ENCODE results near the gene PRR12.

DNA sequence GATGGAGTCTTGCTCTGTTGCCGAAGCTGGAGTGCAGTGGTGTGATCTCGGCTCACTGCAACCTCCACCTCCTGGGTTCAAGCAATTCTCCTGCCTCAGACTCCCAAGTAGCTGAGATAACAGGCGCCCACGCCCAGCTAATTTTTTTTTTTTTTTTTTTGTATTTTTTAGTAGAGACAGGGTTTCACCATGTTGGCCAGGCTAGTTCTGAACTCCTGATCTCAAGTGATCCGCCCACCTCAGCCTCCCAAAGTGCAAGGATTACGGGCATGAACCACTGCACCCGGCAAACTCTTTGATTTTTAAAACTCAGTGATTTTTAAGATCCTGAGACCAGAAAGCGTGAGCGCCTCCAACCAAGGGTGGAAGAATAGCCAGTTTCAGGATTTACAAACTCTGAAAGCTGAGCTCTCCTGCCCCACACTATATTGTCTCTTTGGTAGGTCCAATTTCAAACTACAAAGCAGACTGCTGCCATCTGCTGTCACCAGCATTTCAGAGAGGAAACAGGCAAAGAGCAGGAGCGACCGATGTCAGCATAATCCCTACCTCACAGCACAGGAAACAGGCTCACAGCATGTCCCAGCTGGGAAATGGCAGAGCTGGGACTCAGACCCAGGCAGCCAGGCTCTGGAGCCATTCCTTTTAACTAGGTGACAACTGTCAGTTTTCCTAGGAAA, 19.8 kb upstream of the PRR12 start:
- TF ChIP-seq POLR2AphosphoS5 (IDR thresholded peaks at IDR 0.05; ENCODE audit: insufficient read depth, low read depth, low read length) (no peak), POLR2A (IDR thresholded peaks at IDR 0.05; ENCODE audit: low read depth, low read length) (no peak), EZH2 (IDR thresholded peaks at IDR 0.05; ENCODE audit: borderline replicate concordance, low read depth, low read length, severe bottlenecking) (no peak)
- TF ChIP-seq, protein P1, sequence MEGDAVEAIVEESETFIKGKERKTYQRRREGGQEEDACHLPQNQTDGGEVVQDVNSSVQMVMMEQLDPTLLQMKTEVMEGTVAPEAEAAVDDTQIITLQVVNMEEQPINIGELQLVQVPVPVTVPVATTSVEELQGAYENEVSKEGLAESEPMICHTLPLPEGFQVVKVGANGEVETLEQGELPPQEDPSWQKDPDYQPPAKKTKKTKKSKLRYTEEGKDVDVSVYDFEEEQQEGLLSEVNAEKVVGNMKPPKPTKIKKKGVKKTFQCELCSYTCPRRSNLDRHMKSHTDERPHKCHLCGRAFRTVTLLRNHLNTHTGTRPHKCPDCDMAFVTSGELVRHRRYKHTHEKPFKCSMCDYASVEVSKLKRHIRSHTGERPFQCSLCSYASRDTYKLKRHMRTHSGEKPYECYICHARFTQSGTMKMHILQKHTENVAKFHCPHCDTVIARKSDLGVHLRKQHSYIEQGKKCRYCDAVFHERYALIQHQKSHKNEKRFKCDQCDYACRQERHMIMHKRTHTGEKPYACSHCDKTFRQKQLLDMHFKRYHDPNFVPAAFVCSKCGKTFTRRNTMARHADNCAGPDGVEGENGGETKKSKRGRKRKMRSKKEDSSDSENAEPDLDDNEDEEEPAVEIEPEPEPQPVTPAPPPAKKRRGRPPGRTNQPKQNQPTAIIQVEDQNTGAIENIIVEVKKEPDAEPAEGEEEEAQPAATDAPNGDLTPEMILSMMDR (IDR thresholded peaks at IDR 0.05; ENCODE audit: extremely low read depth in 1 of 2, insufficient read depth in 1 of 2, low read depth in 1 of 2, low read length in 2 of 2), result no peak
